ENCODE results near the gene GMPR. TPM values are rescaled to one million over a fixed set of nuclear protein-coding genes. Genes with fewer than 3 reads are reported as not detected.

GMPR gene
- polyA plus RNA-seq (2012; ENCODE audit: missing spikeins) = 9.7 TPM

DNA sequence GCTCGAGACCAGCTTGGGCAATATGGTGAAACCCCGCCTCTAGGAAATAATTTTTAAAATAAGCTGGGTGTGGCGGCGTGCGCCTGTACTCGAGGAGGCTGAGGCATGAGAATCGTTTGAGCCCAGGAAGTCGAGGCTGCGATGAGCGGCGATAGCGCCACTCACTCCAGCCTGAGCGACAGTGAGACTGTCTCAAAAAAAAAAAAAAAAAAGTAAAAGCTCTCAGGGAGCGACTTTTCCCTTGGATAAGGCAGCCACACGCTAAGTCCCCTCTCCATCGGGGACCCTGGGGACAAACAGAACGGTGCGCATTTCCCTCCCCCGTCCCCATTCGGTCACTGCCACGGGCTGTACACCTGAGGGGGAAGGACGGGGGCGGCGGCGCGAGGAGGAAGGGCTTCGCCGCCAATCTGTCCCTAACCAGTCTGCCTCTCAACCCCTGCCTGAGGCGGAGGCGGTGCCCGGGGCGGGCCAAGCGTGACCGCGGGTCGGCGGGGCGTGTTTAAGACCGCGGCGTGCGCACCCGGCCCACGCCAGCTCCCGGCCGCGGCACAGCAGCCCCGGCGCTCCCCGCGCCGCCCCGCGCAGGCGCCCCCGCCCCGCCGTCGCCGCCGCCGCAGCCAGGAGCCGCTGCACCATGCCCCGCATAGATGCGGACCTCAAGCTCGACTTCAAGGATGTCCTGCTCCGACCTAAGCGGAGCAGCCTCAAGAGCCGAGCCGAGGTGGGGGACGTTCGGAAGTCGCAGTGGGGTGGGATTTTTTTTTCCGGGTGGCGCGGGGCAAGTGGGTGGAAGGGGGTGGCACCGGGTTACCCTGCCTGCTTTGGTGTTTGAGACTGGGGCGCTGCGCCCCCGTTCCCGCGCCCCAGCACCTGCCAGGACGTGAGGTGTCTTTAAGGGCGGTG, at the start of gene GMPR:
Gene GMPR, plus strand, starts transcription at position 531 of the 906 bp plus-strand sequence. Its CDS starts 107 bp downstream, at position 638.
- TF ChIP-seq POLR2AphosphoS5 (IDR thresholded peaks at IDR 0.05; ENCODE audit: low read depth, low read length) = no peak
- TF ChIP-seq TAF1 (IDR thresholded peaks at IDR 0.05; ENCODE audit: borderline replicate concordance, low read depth, low read length) = no peak
- no peak for TF ChIP-seq POLR2A (IDR thresholded peaks at IDR 0.05; ENCODE audit: low read depth, low read length)
- DNase-seq (ENCODE audit: insufficient read length) = peak; percentile 71
- peak; percentile 50 for FAIRE-seq

DNA sequence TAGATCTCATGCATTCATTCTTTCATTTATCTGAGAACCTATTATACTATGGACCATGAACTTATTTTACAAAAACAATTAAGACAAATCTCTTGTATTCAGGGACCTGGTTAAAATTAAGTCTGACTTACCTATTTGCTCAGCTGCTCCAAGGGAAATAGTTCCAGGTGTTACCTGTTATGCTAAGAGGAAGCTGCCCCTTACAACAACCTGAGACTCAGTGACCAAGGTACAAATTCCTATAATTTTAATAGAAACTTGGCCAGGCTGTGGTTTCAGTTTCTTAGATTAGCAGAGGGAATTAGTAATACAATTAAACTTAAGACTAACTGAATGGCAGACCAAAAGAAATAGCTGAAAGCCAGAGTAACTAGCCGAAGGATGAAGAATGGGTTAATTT, 48.2 kb upstream of the GMPR start:
- DNase-seq (ENCODE audit: insufficient read length) (no peak), FAIRE-seq (no peak)
- TF ChIP-seq TAF1 (IDR thresholded peaks at IDR 0.05; ENCODE audit: borderline replicate concordance, low read depth, low read length) (no peak), POLR2AphosphoS5 (IDR thresholded peaks at IDR 0.05; ENCODE audit: low read depth, low read length) (no peak)

DNA sequence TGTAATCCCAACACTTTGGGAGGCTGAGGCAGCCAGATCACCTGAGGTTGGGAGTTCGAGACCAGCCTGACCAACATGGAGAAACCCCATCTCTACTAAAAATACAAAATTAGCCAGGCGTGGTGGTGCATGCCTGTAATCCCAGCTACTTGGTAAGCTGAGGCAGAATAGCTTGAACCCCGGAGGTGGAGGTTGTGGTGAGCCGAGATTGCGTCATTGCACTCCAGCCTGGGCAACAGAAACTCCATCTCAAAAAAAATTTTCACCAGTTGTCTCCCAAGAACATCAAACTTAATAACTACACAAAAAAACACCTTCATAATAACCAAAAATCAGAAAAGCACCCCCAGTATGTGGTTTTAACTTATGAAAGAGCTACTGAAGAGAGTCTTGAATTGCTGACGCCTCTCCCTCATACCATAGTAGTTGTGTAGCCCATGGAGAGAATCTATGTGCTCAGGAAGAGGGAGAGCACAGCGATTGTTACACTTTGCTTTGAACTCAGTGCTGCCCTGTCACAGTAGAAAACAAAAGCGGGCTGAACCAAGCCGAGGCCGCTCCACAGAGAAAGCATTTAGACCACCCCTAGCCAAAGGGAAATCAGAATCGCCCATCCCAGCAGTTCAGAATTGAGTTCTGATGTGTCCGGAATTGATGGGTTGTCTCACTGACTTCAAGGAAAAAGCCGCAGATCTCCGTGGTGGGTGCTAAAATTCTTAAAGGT, 42.0 kb upstream of the GMPR start:
- no peak for DNase-seq (ENCODE audit: insufficient read length)
- TF ChIP-seq POLR2A (IDR thresholded peaks at IDR 0.05; ENCODE audit: low read depth, low read length) = no peak
- FAIRE-seq = no peak

DNA sequence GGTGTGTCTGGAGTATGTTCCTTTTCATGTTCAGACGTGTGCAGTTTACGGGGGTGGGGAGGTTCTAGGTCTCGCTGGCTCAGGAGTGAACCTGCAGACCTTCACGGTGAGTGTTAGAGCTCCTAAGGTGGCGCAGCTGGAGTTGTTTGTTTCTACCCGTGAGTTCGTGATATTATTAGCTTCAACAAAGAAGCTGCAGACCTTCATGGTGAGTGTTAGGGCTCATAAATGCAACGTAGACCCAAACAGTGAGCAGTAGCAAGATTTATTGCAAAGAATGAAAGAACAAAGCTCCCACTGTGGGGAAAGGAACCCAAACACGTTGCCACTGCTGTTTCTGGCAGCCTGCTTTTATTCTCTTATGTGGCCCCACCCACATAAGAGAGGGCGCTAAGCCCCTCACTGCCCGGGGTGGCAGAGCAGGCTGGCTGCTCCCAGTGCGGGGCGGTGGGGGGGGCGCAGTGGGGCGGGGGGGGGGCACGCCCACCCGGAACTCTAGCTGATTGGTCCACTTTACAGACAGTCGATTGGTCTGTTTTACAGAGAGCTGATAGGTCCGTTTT, 41.3 kb upstream of the GMPR start:
- DNase-seq (ENCODE audit: insufficient read length) (no peak), FAIRE-seq (no peak)
- no peak for TF ChIP-seq POLR2A (IDR thresholded peaks at IDR 0.05; ENCODE audit: low read depth, low read length)

- FAIRE-seq (no peak), DNase-seq (ENCODE audit: insufficient read length) (no peak)
- no peak for TF ChIP-seq POLR2AphosphoS5 (IDR thresholded peaks at IDR 0.05; ENCODE audit: low read depth, low read length)
- no peak for TF ChIP-seq TAF1 (IDR thresholded peaks at IDR 0.05; ENCODE audit: borderline replicate concordance, low read depth, low read length)
- no peak for TF ChIP-seq POLR2A (IDR thresholded peaks at IDR 0.05; ENCODE audit: low read depth, low read length)
Observed at GRCh38 chr6:16198061-16198705, 40.2 kb upstream of the GMPR start.

DNA sequence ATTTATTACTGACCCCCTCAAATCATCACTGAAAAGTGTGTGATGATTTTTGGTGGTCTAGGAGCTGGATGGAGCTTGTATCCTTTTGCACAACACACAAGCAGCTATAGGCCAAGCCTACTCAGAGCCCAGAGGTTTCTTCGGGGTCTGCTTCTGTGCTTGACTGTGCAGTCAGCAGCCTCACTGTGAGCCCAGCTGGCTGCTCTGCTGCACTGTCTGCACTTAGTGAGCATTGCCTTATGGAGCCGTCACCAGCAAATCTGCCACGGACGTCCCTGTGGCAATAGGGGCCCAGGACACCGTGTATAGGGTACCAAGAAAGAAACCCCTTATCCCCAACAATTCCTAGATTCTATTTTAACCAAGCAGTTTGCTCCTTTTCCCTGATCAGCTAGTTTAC, 38.6 kb upstream of the GMPR start:
- FAIRE-seq = no peak
- no peak for DNase-seq (ENCODE audit: insufficient read length)
- TF ChIP-seq POLR2AphosphoS5 (IDR thresholded peaks at IDR 0.05; ENCODE audit: low read depth, low read length) (no peak), TAF1 (IDR thresholded peaks at IDR 0.05; ENCODE audit: borderline replicate concordance, low read depth, low read length) (no peak), POLR2A (IDR thresholded peaks at IDR 0.05; ENCODE audit: low read depth, low read length) (no peak)

DNA sequence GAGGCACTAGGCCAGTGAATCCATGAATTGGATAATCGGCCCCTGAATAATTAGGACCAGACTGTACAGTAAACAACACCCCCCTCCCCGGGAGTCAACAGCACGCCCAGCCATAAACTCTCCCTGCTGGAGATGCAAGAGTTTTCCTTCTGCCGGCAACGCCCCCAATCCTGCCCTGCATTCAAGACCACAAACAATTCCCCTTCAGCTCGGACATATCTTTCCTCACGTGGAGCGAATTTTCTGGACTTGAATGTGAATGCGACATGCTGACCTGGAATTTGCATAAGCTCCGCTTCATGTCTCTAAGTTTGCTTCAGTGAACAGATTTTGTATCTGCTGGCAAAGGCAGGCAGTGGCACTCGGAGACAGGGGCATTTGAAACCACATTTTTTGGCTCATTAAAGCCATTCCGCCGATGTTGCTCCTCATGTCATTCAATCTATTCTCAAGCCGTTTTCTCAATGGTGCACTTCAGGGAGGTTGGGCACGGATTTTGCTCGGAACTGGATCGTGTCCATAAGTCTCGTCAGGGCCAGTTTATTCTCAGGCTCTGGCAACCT, 38.0 kb upstream of the GMPR start:
- TF ChIP-seq POLR2A (IDR thresholded peaks at IDR 0.05; ENCODE audit: low read depth, low read length) (no peak), POLR2AphosphoS5 (IDR thresholded peaks at IDR 0.05; ENCODE audit: low read depth, low read length) (no peak)
- DNase-seq (ENCODE audit: insufficient read length) (no peak), FAIRE-seq (no peak)

GRCh38 chr6:16201706-16202105, 36.7 kb upstream of the GMPR start:
- DNase-seq (ENCODE audit: insufficient read length) = no peak
- no peak for FAIRE-seq
- TF ChIP-seq POLR2AphosphoS5 (IDR thresholded peaks at IDR 0.05; ENCODE audit: low read depth, low read length) (no peak), POLR2A (IDR thresholded peaks at IDR 0.05; ENCODE audit: low read depth, low read length) (no peak), TAF1 (IDR thresholded peaks at IDR 0.05; ENCODE audit: borderline replicate concordance, low read depth, low read length) (no peak)

DNA sequence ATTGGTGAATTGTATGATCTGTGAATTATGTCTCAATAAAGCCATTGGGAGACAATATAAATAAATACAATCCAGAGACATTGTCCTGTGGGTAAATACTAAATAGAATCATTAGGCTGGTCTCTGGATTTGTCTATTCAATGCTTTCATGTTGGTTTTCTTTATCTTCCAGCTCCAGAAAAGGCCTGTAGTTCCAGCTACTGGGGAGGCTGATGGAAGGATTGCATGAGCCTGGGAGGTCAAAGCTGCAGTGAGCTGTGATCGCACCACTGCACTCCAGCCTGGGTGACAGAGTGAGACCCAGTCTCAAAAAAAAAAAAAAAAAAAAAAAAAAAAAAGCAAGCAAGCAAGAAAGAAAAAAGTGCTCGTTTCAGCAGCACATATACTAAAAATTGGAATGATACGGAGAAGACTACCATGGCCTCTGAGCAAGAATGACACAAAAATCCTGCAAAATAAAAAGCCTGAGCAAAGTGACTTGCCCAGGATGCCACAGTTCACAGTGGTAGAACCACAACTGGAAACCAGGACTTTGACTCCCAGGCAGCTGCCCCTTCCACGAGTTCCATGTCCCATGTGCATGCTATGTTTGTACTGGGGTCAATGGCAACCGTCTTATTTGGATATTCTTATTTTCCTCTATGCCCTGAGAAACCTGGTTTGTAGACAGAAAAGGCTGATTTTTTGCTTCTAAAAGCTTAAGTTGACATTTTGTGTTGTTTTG, 33.6 kb upstream of the GMPR start:
- TF ChIP-seq POLR2A (IDR thresholded peaks at IDR 0.05; ENCODE audit: low read depth, low read length) (no peak), POLR2AphosphoS5 (IDR thresholded peaks at IDR 0.05; ENCODE audit: low read depth, low read length) (no peak), TAF1 (IDR thresholded peaks at IDR 0.05; ENCODE audit: borderline replicate concordance, low read depth, low read length) (no peak)
- no peak for FAIRE-seq

GRCh38 chr6:16205377-16206144, 32.8 kb upstream of the GMPR start:
- peak; percentile 95 for FAIRE-seq
- no peak for DNase-seq (ENCODE audit: insufficient read length)
- TF ChIP-seq TAF1 (IDR thresholded peaks at IDR 0.05; ENCODE audit: borderline replicate concordance, low read depth, low read length) (no peak), POLR2A (IDR thresholded peaks at IDR 0.05; ENCODE audit: low read depth, low read length) (no peak), POLR2AphosphoS5 (IDR thresholded peaks at IDR 0.05; ENCODE audit: low read depth, low read length) (no peak)

More for the DNA sequence above, 33.6 kb upstream of the GMPR start:
- no peak for DNase-seq (ENCODE audit: insufficient read length)

Data from GM12892 (cell line).